G401 (cell line): ENCODE measurements around the gene SPDEF. TPM values are rescaled to one million over a fixed set of nuclear protein-coding genes. Genes with fewer than 3 reads are reported as not detected.

Experiments used
- DNase-seq: peaks from one replicate; pipeline ENCODE4 v3.0.0-alpha.2; 2015; ENCODE audit warnings: low spot score
- in situ Hi-C: cut with HindIII; loops from 2 replicates; pipeline ENCODE4 v1.10.0; 2016; ENCODE audit warnings: low sequenced_read_pairs, mixed read lengths
- total RNA-seq: library from RNA; depleted of rRNA; stranded (reverse); fragments of >200 nt; shearing (Covaris generic); gene quantifications from 2 replicates; pipeline ENCODE4 v1.2.3, GENCODE V29; 2014

Gene SPDEF
- total RNA-seq, 1 experiment from 2014 or later = not detected

- in situ Hi-C loops = no loop called here
- DNase-seq = no peak
Measured at GRCh38 chr6:34585108-34585507, 29.0 kb upstream of the SPDEF start.

DNA sequence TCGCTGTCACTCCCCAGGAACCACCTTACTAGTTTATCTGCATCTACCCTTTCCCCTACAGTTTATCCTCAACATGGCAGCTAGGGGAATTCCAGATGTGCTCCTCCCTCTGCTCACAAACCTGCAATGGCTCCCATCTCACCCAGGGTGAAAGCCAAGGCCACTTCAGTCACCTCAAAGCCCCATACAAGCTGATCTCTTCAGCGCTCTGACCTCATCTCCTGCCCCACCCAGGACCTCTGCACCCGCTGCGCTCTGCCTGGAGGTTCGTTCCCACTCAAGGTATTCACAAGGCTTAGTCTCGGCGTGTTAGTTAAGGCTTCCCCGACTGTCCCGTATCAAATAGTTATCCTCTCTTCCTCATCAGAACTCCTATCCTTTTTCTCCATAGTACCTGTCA, 28.6 kb upstream of the SPDEF start:
- in situ Hi-C loops = no loop called here

DNA sequence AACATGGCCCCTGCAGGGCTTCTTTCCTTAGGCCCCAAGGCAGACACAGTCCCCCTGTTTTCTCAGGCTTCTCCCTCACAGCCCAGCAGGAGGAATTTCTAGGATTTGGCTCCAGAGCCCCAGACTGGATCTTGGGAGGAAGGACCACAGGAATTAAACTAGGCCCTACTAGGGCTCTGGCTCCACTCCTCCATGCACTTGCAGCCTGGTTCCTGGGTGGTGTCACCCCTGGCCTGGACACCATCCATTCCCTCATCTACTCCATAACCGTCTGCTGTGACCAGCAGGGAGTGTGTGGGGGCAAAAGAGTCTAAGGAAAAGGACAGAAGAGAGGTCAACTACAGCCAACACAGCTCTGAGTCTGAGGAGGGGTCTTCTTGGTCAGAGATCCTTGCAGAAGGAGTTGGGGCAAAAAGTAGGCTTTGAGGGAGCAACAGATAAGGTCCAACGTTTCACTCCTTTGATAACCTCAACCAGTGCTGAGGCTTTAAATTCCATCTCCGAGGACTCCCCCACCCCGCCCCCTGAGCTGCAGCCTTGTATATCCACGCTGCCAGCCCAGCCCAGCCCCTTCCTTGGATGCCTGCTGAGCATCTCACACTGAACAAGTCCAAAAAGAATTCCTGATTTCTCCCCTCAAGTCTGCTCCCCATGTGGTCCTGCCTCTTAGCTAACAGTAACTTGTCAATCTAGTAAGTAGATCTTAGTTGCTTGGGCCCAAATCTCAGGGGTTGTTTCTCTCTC, 27.9 kb upstream of the SPDEF start:
- DNase-seq = no peak
- in situ Hi-C loops = no loop called here

More for the DNA sequence above, 28.6 kb upstream of the SPDEF start:
- DNase-seq = no peak

GRCh38 chr6:34583461-34583860, 27.3 kb upstream of the SPDEF start:
- no peak for DNase-seq
- in situ Hi-C loops = no loop called here

DNA sequence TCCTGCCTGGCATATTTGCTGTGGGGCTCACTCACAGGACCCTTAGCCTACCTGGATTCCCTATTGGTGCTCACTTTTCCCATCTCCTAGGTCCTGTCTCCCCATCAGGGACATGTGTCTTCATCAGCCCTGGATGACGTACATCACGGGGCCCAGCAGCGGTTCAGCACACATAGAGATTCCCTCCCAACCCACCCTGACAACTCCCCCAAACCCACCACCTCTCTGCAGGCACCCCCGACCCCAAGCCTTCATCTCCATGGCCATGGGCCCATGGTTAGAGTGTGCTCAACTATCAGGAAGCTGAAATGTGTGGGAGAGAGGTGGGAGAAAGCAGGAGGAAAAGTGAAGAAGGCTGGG, 25.4 kb upstream of the SPDEF start:
- no peak for DNase-seq
- in situ Hi-C loops = no loop called here

DNA sequence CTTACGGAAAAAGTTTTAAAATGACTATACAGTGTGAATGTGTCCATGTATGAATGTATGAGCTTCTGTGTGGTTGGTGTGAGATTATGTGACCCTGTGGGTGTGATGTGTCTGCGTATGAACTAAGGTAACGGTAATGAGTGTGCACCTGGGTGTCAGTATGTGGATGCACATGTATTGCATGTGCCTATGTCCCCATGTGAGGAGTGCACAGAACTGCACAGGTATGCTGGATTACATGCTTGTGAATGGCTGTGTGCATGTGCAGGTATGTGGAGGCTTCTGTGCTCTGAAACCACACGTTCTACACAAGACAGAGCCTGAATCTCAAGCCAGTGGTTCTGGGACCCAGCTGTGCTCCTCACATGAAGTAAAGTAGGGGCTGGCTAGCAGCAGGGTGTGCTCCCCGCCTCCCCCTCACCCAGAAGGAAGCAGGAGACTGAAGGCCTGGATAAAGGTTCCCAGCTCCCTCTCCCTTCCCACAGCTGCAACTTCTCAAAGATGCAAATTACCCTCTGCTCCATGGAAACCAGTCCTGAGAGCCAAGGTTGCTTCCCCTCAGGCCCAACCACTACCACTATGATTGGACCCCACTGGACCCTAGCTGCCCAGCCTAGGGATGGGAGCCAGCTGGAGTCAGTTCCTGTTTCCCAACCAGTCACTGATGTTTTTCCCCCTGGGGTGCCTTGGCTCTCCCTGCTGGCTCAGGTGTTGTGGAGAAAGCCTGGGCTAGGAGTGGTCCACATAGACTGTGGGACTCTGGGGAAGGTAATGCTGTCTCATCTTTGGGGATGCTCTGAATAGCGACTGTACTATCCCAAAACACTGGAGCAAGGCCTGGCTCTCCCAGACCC, 24.8 kb upstream of the SPDEF start:
- in situ Hi-C loops = no loop called here
- DNase-seq = no peak

DNA sequence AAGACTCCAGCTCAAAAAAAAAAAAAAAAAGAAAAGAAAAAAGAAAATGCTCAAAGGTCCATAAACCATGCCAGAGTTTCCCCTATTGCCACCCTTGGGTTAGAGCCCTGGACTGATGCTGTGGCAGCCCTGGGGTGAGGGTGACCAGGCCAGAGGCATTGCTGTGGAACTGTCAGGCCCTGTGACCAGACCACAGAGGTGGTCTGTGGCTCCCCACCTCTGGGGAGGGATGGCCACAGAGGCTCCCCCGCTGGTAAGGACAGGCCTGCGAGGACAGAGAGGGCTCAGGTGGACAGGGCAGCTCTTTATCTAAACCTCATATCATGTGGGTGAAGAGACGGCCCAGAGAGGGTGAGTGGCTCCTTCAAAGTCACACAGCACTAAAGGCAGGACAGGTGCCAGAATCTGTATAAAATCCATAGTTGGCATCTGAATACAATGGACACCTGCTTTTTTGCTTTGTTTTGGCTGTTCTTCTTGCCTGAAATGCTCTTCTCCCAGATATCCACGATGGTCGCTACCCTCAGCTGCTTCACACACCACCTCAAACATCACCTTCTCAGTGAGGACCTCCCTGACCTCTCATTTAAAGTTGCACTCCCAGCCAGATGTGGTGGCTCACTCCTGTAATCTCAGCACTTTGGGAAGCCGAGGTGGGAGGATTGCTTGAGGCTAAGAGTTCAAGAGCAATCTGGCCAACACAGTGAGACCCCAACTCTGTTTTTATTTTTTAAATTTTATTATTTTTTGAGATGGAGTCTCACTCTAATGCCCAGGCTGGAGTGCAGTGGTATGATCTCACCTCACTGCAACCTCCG, 22.5 kb upstream of the SPDEF start:
- no peak for DNase-seq
- in situ Hi-C loops = no loop called here

DNA sequence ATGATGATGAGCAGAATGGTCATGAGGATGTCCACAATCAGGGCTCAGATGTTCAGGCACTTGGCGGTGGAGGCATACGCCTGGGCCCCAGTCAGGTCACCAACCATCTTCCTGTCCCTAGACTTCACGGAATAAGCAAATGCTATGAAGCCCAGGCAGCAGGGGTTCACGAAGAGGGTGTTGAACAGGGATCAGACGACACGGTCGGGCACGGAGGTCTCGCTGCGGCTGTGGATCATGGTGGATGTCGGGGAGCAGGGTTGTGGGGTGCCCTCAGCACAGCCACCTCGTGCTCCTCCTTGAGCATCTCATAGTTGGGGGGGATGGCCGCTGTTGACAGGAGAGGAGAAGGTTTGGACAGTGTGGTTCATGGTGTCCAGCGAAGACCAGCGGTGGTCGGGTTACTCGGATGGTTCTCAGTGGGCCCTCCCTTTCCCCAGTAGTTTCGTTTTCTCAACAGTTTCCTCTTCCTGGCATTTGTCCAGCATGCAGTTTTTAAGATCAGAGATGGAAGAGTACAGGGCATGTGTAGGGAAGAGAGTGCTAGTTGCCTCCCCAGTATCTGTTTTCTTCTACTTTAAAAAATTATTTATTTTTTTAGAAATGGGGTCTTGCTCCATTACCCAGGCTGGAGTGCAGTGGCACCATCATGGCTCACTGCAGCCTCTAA, 20.3 kb upstream of the SPDEF start:
- no peak for DNase-seq
- in situ Hi-C loops = no loop called here

DNA sequence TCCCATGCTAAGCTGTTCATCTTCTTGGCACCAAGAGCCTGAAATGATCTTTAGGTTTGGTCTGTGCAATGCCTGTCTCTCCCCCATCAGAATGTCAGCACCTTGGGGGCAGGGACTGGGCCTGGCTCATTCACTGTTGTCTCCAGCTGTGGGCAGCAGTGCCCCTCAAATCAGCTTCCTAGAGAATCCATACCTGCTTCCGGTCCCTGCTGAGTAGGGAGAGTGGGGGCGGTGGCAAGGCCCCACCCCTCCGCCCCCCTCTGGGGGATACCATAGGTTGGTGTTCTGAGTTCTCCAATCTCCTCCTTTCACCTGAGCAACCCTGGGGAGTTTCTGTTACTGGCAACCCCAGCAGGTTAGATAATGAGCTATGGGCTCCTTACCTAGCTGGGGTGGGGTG, 19.2 kb upstream of the SPDEF start:
- DNase-seq = no peak
- in situ Hi-C loops = no loop called here

GRCh38 chr6:34574647-34575293, 18.6 kb upstream of the SPDEF start:
- in situ Hi-C loops = no loop called here
- no peak for DNase-seq

DNA sequence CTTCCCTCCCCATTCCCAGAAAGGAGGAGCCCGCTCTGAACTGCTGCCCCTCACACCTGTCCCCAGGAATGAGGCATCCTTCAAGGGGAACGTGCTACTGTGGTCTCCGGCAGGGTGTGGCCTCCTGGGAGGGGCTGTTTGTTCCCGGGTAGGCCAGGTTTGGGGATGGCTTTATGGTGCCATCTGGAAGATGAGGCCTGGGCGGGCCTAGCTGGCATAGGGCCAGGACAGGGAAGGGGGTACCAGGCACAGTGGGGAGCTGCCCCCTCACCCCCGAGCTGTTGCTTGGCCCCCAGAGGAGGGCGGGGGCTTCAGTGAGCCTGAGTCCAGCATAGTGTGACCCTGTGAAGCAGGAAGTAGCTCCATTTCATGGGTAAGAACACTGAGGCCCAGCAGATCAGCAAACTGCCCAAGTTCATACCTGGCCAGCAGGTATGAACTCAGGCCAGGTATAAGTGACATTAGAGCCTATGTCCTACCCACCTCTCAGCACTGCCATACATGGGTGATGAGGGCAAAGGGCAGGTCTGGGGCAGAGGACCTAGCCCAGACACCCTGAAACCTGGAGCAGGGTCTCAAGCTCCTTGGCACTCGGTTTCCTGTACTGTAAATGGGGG, 17.5 kb upstream of the SPDEF start:
- in situ Hi-C loops = no loop called here
- DNase-seq = no peak

DNA sequence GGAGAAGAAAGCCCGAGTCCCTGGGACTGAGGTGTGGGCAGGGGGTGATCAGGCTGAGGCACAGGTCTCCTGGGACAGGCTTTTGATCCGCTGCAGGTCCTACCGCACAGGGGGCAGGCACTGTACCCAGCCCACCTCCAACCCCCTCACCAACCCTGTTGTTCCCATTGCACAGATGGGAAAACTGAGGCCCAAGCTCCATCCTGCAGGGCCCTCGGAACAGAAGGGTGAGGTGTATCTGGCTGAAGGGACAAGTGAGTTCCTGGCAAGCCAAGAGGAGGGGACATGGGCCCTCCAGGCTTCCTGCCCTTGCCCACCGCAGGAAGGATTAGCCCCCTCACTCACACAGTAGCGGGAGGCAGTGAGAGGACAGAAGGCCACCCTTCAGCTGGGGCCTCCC, 16.5 kb upstream of the SPDEF start:
- in situ Hi-C loops = no loop called here
- DNase-seq = no peak

DNA sequence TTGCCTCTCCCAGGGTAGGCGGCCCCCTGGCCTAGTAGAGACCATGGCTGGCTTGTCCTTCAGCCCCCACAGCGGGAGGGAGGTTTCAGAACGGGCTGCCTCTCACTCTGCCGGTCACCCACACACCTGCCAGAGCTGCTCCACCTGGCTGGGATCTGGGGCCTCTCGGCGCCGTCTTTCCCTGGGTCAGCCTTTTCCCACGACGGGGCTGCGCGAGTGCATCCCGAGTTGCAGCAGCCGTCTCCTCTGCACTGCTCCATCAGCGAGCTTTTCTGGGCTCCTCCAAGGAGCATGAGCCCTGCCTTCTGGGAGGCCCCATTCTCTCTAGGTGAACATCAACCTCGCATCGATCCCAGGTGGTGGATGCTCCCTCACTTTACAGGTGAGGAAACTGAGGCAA, 15.9 kb upstream of the SPDEF start:
- DNase-seq = no peak
- in situ Hi-C loops = no loop called here

GRCh38 chr6:34571388-34571787, 15.3 kb upstream of the SPDEF start:
- DNase-seq = no peak
- in situ Hi-C loops = no loop called here

DNA sequence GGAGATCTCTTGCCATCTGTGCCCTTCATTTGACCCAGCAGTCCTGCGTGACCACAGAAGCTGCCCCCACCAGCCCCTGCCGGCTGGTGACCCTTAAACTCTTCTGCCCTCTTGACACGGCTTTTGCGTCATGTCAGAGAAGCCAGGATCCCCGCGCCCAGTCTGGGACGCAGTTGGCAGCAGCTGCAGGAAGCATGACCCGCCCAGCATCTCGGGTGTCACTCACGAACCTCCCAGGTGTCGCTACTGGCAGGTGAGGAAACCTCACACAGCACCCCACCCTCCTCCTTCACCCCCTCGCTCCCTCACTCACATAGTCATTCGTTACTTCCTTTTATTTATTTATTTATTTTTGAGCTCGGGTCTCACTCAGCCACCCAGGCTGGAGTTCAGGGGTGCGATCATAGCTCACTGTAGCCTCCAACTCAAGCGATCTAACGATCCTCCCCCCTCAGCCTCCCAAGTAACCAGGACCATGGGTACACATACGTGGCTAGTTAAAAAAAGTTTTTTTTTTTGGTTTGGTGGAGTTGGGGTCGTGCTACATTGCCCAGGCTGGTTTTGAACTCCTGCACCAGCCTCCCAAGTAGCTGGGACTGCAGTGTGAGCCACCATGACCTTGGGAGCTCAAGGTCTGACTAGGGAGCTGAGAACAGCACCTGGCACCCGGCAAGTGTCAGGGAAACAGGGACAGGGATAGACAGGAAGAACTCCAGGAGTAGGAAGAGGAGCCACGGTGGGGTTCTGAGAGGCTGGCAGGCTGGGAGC, 14.1 kb upstream of the SPDEF start:
- in situ Hi-C loops = no loop called here
- DNase-seq = no peak

DNA sequence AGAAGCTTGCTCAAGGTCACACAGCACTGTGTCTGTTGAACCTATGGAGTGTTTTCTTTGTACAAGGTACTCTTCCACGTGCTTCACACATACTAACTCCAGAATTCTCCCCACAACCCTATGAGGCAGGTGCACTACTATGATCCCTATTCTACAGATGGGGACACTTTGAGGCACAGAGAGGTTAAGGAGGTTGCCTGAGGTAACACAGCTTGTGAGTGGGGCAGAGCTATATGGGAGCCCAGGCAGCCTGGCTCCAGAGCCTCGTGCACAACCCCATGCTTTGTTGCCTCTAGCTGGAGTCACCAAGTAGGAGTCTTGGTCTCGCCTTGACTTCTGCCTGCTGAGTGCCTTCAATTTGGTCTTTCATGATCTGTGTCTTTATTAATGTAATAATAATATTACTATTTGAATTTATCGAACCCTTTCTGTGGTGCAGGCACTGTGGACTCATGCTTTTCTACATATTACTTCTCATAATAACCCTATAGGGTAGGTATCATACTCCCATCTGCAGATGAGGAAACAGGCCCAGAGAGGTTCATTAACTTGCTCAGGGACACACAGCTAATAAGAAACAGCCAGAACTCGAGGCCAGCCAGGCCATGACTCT, 13.3 kb upstream of the SPDEF start:
- no peak for DNase-seq
- in situ Hi-C loops = no loop called here

- DNase-seq = no peak
- in situ Hi-C loops = no loop called here
Measured at GRCh38 chr6:34568341-34569201, 12.4 kb upstream of the SPDEF start.
